Effector memory CD8-positive, alpha-beta T cell (primary cell): ENCODE data around the gene HMOX1.

Experiments
- ATAC-seq: fragments of 150-1000 bp; cut with Tn5 transposase; replicated peaks from 2 replicates; pipeline ENCODE4 v1.10.0; 2021; ENCODE audit warnings: mild to moderate bottlenecking, moderate library complexity
- DNase-seq, 3 experiments: peaks; one replicate each; pipeline ENCODE4 v3.0.0; 2021
- H3K27ac Mint-ChIP-seq, 2 donors: one replicate each; pipeline ENCODE4 v1.8.0; 2022; ENCODE audit warnings: mild to moderate bottlenecking in 2 of 2, mixed read lengths in 2 of 2, moderate library complexity in 2 of 2
- H3K27me3 Mint-ChIP-seq, 2 donors: one replicate each; pipeline ENCODE4 v1.8.0; 2022; ENCODE audit warnings: mixed read lengths in 2 of 2
- H3K36me3 Mint-ChIP-seq: one replicate; pipeline ENCODE4 v1.8.0; 2022; ENCODE audit warnings: mild to moderate bottlenecking, moderate library complexity, mixed read lengths; ENCODE audit not compliant: insufficient read depth
- H3K4me1 Mint-ChIP-seq, 2 donors: one replicate each; pipeline ENCODE4 v1.8.0; 2022; ENCODE audit warnings: low read depth in 2 of 2, mixed read lengths in 2 of 2
- H3K4me3 Mint-ChIP-seq, 2 donors: one replicate each; pipeline ENCODE4 v1.8.0; 2022; ENCODE audit warnings: mild to moderate bottlenecking in 2 of 2, mixed read lengths in 2 of 2, moderate library complexity in 2 of 2
- H3K9me3 Mint-ChIP-seq, 2 donors: one replicate each; pipeline ENCODE4 v1.8.0; 2022; ENCODE audit warnings: mixed read lengths in 2 of 2

Gene HMOX1

DNA sequence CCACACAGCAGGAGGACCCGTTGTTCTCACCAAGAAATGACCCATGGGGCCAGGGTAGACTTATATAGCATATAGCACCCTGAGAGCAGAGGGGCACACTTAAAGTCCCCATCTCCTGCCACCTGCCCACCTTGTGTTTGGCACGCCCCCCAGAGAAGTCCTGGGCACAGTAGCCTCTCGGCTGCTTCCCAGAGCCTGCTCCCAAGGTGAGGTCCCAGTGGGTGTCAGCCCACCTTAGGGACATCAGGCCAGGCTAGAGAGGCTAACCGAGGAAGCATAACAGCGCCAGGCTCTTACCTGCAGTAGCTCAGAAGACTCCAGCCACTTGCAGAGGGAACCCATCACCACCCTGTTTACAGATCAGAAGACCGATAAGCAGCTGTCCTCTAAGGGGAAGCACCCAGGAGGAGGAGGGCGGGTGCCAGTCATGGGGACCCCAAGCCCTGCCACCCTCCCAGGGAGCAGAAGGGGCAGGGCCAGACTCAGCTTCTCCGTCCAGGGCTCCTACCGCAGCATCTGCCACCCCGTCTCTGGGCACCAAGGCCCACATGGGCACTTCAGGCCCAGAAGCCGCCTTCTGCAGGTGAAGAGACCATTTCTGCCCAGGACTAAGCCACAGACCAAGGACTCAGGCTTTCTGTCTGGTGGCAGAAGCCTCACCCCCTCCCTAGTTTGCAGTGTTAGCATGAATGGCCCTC, 34.9 kb upstream of the HMOX1 start:
- no peak for DNase-seq
- peaks cover 5 to 7% of the 10 kb centered on the region in 2 donors for H3K4me1 Mint-ChIP-seq
- ATAC-seq, result no peak
- peaks cover 44% of the 10 kb centered on the region for H3K36me3 Mint-ChIP-seq
- H3K27me3 Mint-ChIP-seq, result peaks cover 0 to 2% of the 10 kb centered on the region in 2 donors
- no peak overlapping the region for H3K27ac Mint-ChIP-seq
- no peak overlapping the region for H3K4me3 Mint-ChIP-seq
- no peaks in the 10 kb centered on the region for H3K9me3 Mint-ChIP-seq

DNA sequence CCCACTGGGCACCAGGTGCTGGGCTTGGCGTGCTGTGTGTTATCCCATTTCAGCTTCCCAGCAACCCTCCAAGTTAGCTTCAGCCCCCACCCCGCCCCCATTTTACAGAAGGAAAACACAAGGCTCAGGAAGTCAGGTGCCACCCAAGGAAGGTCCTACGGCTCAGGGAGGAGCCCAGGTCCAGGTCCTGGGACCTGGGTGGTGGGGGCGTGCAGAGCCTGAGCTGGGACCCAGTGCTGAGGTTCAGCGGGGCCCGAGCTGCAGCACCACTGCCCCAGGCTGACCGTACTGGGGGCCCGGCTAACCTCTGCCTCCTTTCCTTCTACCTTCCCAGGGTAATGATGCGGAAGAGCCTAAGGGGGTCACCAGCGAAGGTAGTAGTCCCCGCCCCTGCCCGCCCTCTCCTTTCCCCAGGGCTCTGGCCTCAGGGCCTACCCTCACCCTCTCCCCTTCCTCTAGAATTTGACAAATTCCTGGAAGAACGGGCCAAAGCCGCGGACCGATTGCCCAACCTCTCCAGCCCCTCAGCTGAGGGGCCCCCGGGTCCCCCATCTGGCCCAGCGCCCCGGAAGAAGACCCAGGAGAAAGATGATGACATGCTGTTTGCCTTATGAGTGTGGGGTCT, 34.2 kb upstream of the HMOX1 start:
- Mint-ChIP-seq H3K4me3 (no peak overlapping the region), H3K9me3 (no peaks in the 10 kb centered on the region), H3K27ac (no peak overlapping the region), H3K36me3 (peaks cover 45% of the 10 kb centered on the region), H3K27me3 (peaks cover 0 to 10% of the 10 kb centered on the region in 2 donors), H3K4me1 (peaks cover 12 to 14% of the 10 kb centered on the region in 2 donors)
- DNase-seq (no peak), ATAC-seq (no peak)

DNA sequence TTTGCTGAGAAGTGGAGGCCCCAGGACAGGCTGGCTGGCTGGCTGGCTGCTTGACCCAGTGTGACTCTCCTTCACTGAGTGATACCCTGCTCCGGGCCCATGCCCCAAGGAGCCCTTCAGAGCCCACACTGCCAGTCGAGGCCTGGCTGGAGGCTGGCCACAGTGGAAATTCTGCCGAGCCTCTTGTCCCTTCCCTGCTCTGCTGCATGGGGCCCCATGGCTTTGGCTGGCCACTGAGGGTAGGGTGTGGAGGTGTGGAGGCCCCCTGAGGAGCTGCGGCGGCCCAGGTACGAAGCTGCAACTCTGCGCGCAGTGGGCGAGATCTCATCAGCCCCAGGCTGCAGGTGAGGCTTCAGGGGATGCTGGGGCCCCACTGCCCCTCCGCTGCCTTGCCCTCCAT, 33.4 kb upstream of the HMOX1 start:
- peaks cover 15 to 18% of the 10 kb centered on the region in 2 donors for H3K4me1 Mint-ChIP-seq
- no peaks in the 10 kb centered on the region for H3K9me3 Mint-ChIP-seq
- no peak overlapping the region for H3K4me3 Mint-ChIP-seq
- peaks cover 44% of the 10 kb centered on the region for H3K36me3 Mint-ChIP-seq
- peaks cover 0 to 17% of the 10 kb centered on the region in 2 donors for H3K27me3 Mint-ChIP-seq
- DNase-seq (no peak), ATAC-seq (no peak)
- no peak overlapping the region for H3K27ac Mint-ChIP-seq

DNA sequence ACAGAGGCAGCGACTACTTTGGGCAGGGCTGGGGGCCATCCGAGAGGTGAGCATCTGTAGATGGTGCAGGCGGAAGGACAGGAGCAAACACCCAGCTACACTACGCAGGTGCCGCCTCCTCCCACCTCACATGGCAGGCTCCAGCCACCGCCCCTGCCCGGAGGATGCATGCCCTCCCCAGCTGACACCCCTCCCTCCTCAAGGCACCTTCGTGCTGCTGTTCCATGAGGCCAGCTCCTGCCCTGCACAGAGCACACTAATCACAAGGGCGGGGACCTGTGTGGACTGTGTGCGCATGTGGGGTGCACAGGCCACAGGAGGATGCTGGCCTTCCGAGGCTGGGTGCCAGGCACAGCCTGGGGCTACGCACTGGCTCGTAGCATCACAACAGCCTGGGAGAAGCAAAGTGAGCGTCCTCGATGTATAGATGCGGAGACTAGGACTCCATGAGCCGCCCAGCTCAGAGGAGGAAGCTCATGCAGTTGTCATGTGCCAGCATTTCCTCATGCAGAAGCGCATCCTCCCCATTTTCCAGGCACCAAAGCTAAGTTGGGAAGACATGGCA, 32.8 kb upstream of the HMOX1 start:
- Mint-ChIP-seq H3K4me3 (no peak overlapping the region), H3K36me3 (peaks cover 44% of the 10 kb centered on the region), H3K4me1 (peaks cover 19% of the 10 kb centered on the region in 2 donors), H3K27me3 (peaks cover 0 to 21% of the 10 kb centered on the region in 2 donors), H3K27ac (no peak overlapping the region), H3K9me3 (no peaks in the 10 kb centered on the region)
- no peak for ATAC-seq
- no peak for DNase-seq

DNA sequence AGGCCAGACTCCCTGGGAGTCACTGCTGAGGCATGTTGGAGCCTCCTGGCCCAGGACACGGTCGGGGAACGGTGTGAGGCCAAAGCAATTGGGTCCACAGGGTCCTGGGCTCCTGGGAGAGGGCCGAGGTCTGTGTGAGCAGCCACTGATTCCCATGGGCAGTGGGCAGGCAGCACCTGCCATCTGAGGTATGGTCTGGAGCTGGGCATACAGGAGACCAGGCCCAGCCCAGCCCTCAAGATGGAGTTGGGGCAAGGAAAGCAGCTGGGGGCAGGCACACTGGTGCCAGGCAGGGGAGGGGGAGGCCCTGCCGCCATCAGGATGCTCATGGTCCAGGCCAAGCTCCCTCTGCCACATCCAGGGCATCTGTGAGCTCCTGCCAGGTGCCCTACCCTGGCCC, 32.2 kb upstream of the HMOX1 start:
- Mint-ChIP-seq H3K4me3 (no peak overlapping the region), H3K36me3 (peaks cover 44% of the 10 kb centered on the region), H3K9me3 (no peaks in the 10 kb centered on the region), H3K27ac (peak overlapping the region in 1 of 2 donors; percentile 79), H3K27me3 (peaks cover 0 to 21% of the 10 kb centered on the region in 2 donors), H3K4me1 (peaks cover 19% of the 10 kb centered on the region in 2 donors)
- ATAC-seq (no peak), DNase-seq (no peak)

DNA sequence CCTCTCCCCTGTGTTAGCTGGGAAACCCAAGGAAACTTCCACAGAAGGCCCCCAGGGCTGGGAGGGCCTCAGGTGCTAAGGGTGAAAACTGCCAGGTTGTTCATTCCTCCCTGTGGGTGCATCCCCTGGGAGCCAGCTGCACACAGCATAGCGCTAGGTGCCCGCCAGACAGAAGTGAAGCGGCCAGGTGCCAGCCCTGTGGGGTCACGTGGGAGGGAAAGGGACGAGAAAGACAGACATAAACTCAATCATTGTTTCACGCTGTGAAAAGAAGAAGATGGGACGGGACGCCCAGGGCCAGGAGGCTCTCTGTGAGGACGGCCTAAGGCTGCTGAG, 31.6 kb upstream of the HMOX1 start:
- ATAC-seq (no peak), DNase-seq (no peak)
- peaks cover 0 to 21% of the 10 kb centered on the region in 2 donors for H3K27me3 Mint-ChIP-seq
- H3K4me1 Mint-ChIP-seq, result peaks cover 19% of the 10 kb centered on the region in 2 donors
- peak overlapping the region; percentile 11 to 79 for H3K27ac Mint-ChIP-seq
- peaks cover 44% of the 10 kb centered on the region for H3K36me3 Mint-ChIP-seq
- no peaks in the 10 kb centered on the region for H3K9me3 Mint-ChIP-seq
- peak overlapping the region in 1 of 2 donors; percentile 2 for H3K4me3 Mint-ChIP-seq

DNA sequence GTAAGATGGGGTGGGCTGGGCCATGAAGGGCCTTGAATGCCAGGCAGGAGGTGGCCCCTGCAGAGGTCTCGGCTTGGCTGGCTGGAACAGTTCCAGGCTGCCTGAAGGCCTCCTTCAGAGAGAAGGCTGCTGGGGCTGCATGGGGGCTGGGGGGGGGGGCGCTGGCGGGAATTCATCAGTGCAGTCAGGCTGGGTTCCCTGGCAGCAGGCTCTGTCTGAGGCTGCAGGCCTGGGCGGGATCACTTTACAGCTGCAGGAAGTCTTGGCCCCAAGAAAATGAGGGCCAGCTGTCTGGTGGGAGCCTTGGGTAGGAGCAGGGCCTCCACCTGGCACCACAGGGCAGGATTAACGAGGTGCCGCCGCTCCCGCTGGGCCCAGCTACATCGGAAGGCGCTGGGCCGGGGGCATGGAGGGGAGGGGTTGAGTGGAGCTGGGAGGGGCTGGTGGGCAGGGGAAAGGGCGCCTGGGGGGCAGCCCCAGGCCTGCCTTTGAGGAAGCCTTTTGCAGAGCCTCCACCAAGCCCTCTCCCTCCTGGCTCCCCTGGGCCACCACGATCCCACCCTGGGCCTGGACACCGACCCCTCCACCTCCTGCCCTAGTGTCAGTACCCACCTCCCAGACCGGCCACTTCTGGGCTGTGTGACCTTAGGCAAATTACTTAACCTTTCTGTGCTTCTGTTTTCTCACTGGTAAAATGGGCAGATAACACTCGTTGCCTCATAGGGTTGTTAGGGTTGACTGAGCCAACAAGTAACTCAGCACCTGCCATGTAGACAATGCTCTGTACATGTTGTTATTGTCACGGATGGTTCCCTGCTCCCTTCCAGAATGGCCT, 31.0 kb upstream of the HMOX1 start:
- Mint-ChIP-seq H3K27me3 (peaks cover 0 to 21% of the 10 kb centered on the region in 2 donors), H3K27ac (peak overlapping the region; percentile 79), H3K4me1 (peaks cover 19% of the 10 kb centered on the region in 2 donors), H3K9me3 (no peaks in the 10 kb centered on the region), H3K36me3 (peaks cover 44% of the 10 kb centered on the region), H3K4me3 (peak overlapping the region in 1 of 2 donors; percentile 2)
- ATAC-seq, result no peak
- DNase-seq, result no peak

DNA sequence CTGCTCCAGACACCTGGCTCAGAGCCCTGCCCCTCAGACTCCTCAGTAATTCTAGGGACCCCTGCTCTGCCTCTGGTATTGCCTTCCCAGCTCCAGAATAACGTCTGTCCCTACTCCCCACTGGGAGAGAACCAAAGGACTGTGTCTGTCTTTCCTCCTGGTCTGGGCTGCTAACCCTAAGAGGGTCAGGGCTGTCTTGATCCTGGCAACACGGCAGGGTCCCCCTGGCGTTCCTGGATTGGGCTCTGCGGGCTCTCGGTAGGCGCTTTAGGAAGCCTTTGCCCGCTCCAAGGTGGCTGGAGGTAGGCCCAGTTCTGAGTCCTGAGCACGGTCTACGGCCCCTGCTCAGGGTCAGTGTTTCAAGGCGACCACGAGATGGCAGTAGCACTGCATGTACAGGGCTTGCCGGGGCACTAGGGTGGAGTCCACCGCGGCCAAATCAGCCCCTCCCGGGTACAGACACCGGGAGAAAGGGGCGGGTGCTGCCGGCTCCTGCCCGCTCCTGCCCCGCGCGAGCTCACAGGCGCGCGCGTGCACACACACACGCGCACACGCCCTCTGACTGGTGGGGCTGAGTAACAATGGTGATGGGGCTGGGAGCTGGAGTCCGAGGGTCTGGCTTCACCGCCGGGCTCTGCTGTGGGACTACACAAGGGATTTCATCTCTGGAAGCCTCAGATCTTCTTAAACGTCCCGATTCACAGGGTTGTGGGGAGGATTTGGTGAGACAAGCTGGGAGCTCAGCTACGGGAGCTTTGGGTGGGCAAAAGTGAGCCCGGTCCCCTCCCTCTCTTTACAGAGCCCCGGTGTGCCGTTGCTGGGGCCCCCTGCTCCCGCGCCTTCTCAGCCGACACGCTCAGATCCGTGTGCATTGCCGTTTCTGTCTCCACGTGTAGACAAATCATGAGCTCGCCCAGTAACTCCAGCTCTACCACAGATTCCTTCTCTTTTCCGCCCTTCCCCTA, 30.1 kb upstream of the HMOX1 start:
- H3K4me1 Mint-ChIP-seq, result peaks cover 19% of the 10 kb centered on the region in 2 donors
- ATAC-seq (peak; percentile 95), DNase-seq (peak; percentile 81 to 82 (median 81))
- peaks cover 5 to 30% of the 10 kb centered on the region in 2 donors for H3K27me3 Mint-ChIP-seq
- peaks cover 41% of the 10 kb centered on the region for H3K36me3 Mint-ChIP-seq
- H3K9me3 Mint-ChIP-seq, result no peaks in the 10 kb centered on the region
- H3K27ac Mint-ChIP-seq, result peak overlapping the region; percentile 62 to 79
- peak overlapping the region; percentile 76 to 79 for H3K4me3 Mint-ChIP-seq

DNA sequence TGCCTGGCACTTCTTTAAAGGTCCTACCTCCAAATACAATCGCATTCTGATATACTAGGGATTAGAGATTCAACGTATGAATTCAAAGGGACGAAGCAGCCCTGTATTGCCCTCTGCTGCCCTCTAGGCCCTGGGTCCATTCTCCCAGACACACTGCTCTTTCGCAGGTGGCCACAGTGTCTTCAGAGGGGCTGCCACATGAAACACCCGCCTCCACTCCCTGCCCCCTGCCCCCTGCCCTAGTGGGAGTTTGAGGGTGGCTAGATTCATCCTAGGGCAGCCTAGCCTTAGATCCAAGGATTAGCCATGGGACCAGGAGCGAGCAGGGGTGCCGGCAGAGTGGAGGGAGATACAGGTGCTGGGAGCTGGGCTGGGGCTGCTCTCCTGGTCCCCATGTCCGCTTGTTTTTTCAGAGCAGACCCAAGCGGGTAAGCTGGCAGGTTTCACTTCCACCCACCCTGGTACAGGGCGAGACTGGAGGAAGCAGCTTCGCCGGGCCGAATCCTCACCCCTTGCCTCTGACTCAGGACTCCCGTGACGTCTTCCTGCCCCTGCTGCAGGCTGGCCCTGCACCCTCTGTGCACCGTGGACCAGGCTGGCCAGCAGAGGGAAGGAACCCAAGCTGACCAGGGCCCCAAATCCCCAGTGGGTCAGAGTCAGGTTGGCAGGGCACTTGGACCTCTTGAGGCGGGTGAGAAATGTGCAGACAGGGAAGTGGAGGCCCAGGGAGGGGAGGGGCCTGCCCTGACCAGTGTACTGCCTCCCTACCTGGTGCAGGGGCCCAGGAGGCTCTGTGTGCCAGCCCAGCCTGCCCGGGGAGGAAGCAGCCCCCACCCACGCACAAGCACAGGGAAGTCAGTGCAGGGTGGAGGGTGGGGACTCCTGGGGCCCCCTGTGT, 28.4 kb upstream of the HMOX1 start:
- Mint-ChIP-seq H3K9me3 (no peaks in the 10 kb centered on the region), H3K4me3 (peak overlapping the region; percentile 27 to 79), H3K27me3 (peaks cover 12 to 40% of the 10 kb centered on the region in 2 donors), H3K36me3 (peaks cover 36% of the 10 kb centered on the region), H3K4me1 (peaks cover 19% of the 10 kb centered on the region in 2 donors), H3K27ac (peak overlapping the region; percentile 14 to 62)
- peak; percentile 18 for ATAC-seq
- no peak for DNase-seq

DNA sequence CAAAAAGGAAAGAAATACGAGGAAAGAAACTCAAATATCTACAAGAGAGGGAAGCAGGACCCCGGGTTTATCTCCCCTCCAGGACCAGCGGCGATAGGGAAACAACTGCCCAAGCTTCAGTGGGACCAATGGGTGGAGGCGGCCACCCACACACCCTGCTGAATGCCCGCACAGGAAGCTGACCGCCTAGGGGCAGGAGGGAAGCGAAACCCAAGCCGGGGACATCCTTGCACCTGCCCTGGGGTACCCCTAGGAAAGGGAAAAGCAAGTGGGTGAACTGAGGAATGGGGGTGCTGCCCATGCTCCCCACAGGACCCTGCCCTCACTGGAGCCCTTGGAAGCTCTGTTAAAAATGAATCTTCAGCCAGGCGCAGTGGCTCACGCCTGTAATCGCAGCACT, 27.6 kb upstream of the HMOX1 start:
- Mint-ChIP-seq H3K27ac (no peak overlapping the region), H3K9me3 (no peaks in the 10 kb centered on the region), H3K36me3 (peaks cover 30% of the 10 kb centered on the region), H3K4me3 (no peak overlapping the region), H3K27me3 (peaks cover 18 to 48% of the 10 kb centered on the region in 2 donors), H3K4me1 (peaks cover 19% of the 10 kb centered on the region in 2 donors)
- no peak for DNase-seq
- no peak for ATAC-seq

DNA sequence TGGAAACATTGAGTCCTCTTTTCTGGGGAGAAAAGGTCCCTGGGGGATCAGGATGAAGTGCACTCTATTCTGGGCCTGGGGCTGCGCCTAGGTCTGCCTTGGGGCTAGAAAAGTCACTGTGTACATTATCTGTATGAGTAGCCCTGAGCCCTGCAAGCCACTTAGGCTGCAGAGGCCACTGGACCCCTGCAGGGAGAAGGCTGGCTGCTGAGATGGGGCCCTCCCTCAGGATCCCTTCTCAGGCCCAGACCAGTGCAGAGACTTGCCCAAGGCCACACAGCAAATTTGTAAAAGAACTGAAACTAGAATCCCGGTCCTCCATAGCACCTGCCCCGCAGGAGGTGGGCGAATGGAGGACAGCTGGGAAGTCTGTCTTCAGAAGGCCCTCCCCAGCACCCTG, 26.8 kb upstream of the HMOX1 start:
- H3K27ac Mint-ChIP-seq, result no peak overlapping the region

More for the DNA sequence above, 26.8 kb upstream of the HMOX1 start:
- Mint-ChIP-seq H3K36me3 (peaks cover 27% of the 10 kb centered on the region), H3K4me3 (no peak overlapping the region), H3K27me3 (peaks cover 18 to 48% of the 10 kb centered on the region in 2 donors), H3K4me1 (peaks cover 19% of the 10 kb centered on the region in 2 donors), H3K9me3 (no peaks in the 10 kb centered on the region)
- ATAC-seq (no peak), DNase-seq (no peak)
